ENCODE data around the gene NXPE3.
"Not testable (repeated sequence)": the region's sequence is repeated elsewhere in the genome, so short reads cannot be mapped to it uniquely, and the experiment has no call there.

Gene NXPE3

DNA sequence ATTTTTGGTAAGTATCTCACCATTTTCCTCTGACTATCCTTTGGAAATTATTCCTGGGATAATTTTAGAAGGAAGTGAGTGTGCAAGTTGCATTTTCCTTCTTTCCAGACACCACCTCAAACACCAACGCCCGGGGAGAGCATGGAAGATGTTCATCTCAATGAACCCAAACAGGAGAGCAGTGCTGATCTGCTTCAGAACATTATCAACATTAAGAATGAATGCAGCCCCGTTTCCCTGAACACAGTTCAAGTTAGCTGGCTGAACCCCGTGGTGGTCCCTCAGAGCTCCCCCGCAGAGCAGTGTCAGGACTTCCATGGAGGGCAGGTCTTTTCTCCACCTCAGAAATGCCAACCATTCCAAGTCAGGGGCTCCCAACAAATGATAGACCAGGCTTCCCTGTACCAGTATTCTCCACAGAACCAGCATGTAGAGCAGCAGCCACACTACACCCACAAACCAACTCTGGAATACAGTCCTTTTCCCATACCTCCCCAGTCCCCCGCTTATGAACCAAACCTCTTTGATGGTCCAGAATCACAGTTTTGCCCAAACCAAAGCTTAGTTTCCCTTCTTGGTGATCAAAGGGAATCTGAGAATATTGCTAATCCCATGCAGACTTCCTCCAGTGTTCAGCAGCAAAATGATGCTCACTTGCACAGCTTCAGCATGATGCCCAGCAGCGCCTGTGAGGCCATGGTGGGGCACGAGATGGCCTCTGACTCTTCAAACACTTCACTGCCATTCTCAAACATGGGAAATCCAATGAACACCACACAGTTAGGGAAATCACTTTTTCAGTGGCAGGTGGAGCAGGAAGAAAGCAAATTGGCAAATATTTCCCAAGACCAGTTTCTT is 74.2 kb downstream of the NXPE3 start:
- DNase-seq = no peak

DNA sequence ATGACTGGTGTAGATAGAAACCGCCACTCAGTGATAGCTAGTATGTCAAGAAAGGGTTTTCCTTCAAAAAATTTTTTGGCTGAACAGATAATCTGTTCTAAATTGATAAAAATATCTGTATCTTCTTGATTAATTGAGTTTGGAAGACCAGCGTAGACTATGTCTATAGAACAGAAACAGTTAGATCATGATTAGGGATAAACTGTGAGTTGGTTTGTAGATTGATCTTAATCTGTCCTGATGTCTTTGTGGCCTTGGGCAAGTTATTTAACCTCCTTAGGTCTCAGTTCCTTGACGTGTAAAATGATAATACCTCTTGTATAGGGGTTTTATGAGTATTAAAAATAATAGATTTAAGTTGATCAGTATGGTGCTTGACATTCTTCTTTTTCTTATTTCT is 75.0 kb downstream of the NXPE3 start:
- DNase-seq = no peak

DNA sequence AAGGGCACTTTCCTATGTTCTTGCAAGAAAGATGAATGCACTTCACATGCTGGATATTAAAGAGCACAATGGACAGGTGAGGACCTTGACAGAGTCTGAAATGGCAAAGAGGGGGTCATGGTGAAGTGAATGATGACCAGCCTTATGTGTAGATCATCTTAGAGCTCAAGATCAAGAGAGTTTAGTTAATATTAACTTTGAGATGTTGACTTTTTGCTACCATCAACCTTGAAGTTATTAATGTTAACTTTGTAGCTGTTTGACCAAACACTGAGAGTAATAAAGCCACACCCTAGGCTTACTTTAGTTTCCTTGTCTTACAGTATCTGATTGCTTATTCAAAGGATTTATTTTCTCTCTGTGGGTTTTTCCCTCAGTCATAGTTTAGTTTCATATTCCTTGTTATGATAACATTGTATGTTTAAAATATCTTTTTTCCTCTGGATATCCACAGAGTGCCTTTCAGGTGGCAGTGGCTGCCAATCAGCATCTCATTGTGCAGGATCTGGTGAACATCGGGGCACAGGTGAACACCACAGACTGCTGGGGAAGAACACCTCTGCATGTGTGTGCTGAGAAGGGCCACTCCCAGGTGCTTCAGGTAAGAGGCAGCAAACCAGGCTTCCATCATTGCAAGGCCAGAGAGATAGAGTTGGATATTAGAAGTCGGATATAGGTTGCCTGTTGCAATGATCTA is 75.7 kb downstream of the NXPE3 start:
- no peak for DNase-seq

DNA sequence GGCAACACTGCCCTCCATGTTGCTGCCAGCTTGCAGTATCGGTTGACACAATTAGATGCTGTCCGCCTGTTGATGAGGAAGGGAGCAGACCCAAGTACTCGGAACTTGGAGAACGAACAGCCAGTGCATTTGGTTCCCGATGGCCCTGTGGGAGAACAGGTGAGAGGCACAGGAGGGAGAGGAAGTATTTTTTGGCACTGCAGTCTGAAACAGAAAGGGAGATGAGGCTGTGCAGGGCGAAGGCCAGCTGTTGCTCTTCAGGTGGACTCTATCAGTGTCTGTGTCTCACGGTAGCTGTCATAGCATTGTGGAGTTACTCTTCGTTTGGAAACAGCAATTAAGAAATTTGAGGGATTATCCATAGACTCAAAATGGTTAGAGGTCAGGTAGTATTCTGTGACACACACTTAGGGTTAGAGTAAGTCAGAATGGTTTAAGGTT is 78.3 kb downstream of the NXPE3 start:
- no peak for DNase-seq

DNA sequence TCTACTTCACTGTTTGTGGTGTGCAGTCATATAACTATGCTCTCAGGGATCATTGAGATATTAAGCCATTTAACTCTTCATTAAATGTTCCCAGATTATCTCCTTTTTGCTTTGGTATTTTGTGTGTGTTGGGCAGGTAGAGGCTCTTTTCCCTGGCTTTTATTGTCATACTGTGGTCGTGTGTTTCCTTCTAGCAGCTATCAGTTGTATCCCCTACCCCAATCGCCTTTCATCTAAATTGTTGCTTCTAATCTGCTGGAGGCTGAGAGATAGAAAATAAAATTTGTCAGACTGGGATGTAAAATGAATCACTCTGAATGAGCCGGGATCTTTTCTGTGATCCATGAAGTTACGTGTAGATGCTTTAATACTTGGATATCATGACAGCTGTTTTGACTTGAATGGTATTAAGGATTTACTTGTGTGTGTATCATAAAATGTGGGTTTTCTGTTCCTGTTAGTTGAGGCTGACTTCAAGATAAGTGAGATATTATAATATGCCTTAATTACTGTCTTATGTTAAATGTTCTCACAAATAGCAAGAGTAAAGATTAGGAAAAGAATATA is 79.5 kb downstream of the NXPE3 start:
- DNase-seq = no peak

DNA sequence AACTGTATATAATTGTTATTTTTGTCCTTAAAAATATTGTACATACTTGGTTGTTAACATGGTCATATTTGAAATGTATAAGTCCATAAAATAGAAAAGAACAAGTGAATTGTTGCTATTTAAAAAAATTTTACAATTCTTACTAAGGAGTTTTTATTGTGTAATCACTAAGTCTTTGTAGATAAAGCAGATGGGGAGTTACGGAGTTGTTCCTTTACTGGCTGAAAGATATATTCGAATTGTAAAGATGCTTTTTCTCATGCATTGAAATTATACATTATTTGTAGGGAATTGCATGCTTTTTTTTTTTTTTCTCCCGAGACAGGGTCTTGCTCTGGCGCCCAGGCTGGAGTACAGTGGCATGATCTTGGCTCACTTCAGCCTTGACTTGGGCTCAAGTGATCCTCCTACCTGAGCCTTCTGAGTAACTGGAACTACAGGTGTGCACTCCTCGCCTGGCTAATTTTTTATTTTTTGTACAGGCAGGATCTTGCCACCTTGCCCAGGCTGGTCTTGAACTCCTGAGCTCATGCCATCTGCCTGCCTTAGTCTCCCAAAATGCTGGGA is 81.0 kb downstream of the NXPE3 start:
- DNase-seq = no peak

DNA sequence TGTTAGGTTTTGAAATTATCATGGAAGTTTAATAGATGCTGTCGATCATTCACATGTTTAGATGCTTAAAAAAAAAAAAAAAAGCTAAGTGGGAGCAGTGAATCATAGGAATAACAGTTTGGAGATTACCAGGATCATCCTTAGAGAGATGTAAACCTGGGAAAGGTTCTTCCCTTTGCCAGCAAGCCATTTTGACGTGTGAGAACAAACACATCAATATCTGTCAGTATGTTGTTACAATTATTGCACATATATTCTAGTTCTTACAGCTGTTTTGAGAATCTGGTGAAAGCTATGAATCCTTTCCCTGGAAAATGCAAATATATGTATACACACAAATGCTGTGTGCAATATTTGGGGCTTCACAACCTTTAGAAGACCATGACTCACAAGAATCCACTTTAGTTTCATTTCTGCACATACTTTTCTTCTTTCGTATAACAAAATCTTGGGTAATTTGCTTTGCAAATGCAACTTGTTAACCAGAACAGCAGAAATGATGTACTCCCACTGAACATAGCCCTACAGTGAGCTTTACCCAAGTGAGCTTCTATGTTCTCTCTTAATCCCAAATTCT is 82.3 kb downstream of the NXPE3 start:
- no peak for DNase-seq

DNA sequence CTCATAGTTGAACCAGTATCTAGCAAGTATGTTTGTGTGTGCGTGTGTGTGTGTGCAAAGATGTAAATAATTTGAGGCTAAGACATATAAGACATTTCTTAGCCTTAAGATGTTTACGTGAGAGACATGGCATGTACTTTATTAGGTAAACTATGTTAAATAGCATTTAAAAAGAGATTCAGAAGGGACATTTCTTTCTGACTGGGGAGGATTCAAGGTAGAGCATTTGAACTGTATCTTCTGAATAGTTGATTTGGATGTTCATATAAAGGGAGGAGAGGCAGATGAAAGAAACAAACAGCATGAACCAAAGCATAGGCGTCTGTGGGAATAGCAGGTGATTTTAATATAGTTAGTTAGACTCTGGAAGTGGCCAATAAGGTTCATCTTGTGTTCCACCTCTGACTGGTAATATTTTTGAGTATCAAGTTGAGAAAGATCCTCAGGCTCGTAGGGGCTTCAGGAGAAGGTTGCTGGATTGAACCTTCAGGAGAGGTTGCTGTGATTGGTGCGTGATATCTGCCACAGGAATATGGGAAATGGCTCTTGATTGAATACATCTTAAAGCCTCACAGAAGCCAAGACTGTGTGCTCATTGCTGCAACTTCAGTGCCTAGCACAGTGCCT is 82.9 kb downstream of the NXPE3 start:
- DNase-seq = no peak

DNA sequence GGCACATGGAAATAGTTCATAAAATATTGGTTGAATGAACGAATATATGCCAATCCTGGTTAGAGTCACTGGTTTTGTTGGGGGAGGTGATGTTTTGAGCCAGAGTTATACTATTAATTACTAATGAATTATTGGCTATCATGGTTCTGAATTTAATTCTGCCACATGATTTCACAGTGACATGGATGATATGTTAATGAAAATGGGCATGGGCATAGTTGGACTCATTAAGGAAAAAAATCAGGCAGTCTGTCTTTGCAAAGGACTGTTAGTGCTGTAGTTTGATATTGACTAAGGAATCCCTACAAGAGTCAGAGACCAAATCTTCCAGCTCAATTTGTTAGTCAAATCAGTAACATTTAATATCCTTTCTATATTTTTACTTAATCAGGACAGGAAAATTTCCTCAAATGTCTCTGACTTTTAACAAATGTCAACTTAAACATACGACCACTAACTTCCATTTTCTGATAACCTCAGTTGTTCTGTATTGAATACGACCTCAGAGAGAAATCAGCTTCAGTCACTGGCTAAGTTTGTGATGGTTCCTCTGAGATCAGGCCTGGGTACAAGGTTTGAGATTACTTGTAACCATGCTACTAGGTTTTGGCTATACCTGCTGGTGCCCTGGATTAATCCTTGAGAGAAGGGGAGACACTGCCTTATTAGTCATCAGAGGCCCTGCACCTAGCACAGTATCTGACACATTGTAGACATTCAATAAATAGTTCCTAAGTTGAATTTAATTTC is 83.6 kb downstream of the NXPE3 start:
- no peak for DNase-seq

DNA sequence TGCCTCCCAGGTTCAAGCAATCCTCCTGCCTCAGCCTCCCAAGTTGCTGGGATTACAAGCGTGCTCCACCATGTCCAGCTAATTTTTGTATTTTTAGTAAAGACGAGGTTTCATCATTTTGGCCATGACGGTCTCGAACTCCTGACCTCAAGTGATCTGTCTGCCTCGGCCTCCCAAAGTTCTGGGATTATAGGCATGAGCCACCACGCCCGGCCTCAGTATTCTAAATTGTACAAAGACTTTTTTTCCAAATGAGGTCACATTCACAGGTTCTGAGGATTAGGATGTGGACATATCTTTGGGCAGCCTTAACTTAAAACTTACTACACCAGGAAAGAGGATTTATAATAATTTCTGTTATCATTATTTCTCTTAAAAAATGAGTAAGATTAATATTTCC is 85.9 kb downstream of the NXPE3 start:
- DNase-seq = not testable (repeated sequence)

DNA sequence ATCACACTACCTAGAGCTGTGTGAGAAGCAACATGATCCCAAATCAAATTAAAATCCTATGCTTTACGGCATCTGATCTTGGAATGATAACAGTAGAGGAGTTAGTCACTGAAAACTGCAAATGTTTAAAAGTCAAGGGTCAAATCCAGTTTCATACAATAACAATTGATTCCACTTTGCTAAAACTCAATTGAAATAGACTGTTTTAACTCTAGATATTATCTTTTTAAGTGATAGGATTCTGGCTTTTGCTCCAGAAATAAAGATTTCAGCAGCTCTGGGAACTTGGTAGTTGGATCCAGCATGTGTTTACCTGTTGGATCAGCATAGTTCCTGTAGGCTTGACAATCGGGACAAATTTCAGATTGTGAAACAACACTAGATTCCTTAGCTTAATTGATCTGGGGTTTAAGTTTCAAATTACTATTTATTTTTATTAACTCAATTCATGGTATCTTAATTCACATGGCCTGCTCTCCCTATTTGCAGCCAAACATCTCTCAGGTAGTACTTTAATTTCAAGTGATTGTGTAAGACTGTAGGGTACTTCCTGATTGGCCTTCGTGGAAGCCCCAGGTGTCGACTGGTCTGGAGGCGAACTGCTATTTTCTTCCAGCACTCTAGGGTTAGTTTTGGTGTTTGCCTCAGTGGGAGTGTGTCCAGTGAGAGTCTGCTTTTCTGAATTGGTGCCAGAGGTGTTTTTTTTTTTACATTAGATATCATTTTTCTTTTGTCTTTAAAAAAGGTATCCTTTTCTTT is 86.9 kb downstream of the NXPE3 start:
- no peak for DNase-seq

DNA sequence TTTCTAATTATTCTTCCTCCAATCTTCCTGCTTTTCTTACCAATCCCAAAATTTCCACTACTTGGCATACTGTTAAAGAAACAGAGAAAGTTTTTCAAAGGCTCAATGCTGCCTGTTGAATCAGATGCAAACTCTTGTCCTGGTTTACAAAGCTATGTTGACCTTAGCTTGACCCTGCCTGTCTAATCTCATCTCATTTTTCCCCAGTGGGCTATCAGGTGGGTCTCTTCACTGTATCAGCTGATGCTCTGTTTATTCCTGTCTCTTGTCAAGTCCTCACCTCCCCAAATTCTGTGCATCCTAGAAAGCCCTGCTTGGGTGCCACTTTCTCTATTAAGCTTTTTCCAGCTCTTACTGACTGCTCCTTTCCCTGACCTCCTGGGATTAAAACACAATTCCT is 88.5 kb downstream of the NXPE3 start:
- DNase-seq = no peak

DNA sequence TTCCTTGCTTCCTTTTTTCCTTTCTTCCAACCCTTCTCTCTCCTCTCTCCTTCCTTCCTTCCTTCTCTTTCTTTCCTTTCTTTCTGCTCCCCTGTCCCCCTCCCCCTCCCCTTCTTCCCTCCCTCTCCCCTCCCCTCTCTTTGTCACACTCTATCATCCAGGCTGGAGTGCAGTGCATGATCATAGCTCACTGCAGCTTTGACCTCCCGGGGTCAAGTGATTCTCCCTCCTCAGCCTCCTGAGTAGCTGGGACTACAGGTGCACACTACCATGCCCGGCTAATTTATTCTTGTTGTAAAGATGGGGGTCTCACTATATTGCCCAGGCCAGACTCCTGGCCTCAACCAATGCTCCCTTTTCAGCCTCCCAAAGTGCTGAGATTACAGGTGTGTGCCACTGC is 89.0 kb downstream of the NXPE3 start:
- DNase-seq = no peak

DNA sequence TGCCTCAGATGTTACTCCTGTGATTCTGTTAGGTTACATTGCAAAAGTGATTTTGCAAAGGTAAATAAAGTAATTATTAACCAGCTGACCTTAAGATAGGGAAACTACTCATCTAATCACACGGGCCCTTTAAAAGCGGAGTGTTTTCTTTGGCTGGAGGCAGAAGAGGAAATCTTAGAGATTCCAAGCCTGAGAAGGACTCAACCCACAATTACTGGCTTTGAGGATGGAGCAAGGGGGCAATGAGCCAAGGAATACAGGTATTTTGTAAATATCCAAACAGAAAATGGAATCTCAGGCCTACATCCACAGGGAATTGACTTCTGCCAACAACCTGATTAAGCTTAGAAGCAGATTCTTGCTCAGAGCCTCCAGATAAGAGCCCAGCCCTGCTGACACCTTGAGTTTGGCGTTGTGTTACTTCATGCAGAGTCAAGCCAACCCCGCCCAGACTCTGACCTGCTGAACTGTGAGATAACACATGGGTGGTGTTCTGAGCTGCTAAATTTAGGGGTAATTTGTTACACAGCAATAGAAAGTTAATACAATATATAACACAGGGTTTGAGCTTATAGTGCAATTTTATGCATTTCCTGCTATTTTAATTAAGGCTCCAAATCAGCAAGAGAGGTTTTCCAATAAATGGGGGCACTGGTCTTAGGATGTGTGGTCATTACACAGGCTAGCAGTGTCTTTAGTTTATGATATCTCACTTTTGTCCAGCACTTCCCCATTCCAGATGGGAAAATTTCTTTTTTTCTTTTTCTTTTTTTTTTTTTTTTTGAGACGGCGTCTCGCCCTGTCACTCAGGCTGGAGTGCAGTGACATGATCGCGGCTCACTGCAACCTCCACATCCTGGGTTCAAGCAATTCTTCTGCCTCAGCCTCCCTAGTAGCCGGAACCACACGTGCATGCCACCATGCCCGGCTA is 89.8 kb downstream of the NXPE3 start:
- no peak for DNase-seq

DNA sequence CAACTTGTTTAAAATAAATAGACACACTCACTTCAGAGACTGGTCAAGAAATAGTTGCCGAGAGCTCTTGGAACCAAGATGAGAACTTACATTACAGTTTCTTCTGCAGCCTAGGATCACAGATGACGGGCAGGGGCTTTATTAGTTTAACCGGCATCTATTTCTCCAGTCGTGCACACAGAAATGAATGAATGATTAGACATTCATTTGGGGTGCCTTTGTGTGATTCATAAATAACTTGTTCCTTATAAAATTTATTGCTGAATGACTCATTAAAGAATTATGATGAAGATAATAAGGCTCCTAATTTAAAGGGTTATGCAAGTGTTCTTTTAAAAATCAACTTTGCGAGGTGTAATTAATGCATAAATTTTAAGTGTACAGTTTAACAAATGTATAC is 91.1 kb downstream of the NXPE3 start:
- DNase-seq = no peak

DNA sequence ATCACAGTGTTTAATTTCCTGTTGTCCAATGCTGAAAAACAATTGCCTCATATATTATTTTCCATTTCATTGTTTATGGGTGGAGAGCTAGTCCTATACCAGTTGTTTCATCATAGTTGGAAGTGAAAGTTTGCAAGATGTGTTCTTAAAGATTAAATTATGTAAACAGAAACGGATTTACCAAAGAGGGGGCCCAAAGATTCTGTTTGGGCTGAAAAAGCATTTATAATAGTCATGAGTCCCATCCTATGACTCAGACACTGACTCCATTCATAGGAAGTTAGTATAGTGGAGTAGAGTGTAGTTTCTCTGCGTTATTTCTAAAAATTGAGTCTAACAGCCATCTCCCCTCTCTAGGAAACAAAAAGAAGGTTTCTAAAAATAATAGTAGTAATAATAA is 94.6 kb downstream of the NXPE3 start:
- DNase-seq = no peak

DNA sequence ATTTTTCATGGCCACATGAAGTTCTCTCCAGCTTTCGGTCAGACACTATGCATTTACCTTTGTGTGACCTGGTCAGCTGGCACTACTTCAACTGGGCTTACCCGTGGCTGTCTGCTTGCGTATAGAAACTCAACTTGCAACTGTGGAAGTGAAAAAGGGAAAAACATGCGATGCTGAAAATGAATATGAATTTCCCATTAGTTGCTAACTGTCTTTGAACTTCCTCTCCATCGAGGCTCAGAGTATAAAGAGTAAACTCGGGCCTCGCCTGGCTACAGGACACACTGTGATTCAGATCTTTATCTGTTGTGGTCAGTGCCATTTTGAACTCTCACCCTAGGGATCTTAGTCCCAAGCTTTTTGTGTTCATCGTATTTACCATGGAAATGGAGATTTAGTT is 97.1 kb downstream of the NXPE3 start:
- no peak for DNase-seq
